DMS153 treated with DMSO at 0.1 percent for 48 hours (cell line): ENCODE results near the gene ADD2.
"Not testable (repeated sequence)": the region's sequence is repeated elsewhere in the genome, so short reads cannot be mapped to it uniquely, and the experiment has no call there.

ENCODE experiments used
- DNase-seq: peaks from one replicate; lab custom pipeline; 2025; ENCODE audit not compliant: unreplicated experiment; lab: John Stamatoyannopoulos, UW

The ADD2 gene

GRCh38 chr2:70767699-70768589 lies at the start of gene ADD2:
TSS of gene ADD2 (minus strand) at chr2:70768200. CDS start at chr2:70706408, 61,792 bp downstream.
- peak; percentile 66 for DNase-seq

- DNase-seq: no peak
Measured at GRCh38 chr2:70817284-70817954, 49.4 kb upstream of the ADD2 start.

- DNase-seq: no peak
Measured at GRCh38 chr2:70816726-70817125, 48.7 kb upstream of the ADD2 start.

GRCh38 chr2:70808983-70809958 lies 41.3 kb upstream of the ADD2 start:
- no peak for DNase-seq

GRCh38 chr2:70807828-70808118 lies 39.8 kb upstream of the ADD2 start:
- no peak for DNase-seq

- no peak for DNase-seq
Measured at GRCh38 chr2:70807102-70807827, 39.3 kb upstream of the ADD2 start.

GRCh38 chr2:70806620-70807019 lies 38.6 kb upstream of the ADD2 start:
- DNase-seq: no peak

GRCh38 chr2:70806013-70806412 lies 38.0 kb upstream of the ADD2 start:
- no peak for DNase-seq

GRCh38 chr2:70801607-70802263 lies 33.7 kb upstream of the ADD2 start:
- no peak for DNase-seq

GRCh38 chr2:70799706-70800105 lies 31.7 kb upstream of the ADD2 start:
- DNase-seq: no peak

GRCh38 chr2:70797996-70798395 lies 30.0 kb upstream of the ADD2 start:
- DNase-seq: not testable (repeated sequence)

- no peak for DNase-seq
Measured at GRCh38 chr2:70797506-70797905, 29.5 kb upstream of the ADD2 start.

GRCh38 chr2:70796262-70796661 lies 28.3 kb upstream of the ADD2 start:
- no peak for DNase-seq

GRCh38 chr2:70795164-70795995 lies 27.4 kb upstream of the ADD2 start:
- DNase-seq: no peak

- DNase-seq: no peak
Measured at GRCh38 chr2:70793450-70793849, 25.4 kb upstream of the ADD2 start.

- DNase-seq: no peak
Measured at GRCh38 chr2:70790136-70790828, 22.3 kb upstream of the ADD2 start, which contains the start of gene FIGLA. TSS of gene FIGLA (minus strand) at chr2:70790643. CDS start at chr2:70790638, 5 bp downstream.

GRCh38 chr2:70789304-70790135 lies 21.5 kb upstream of the ADD2 start:
- DNase-seq: peak; percentile 41
